PFSK-1 (cell line): ENCODE data around the gene GUCY1A1.

Source experiments
- FOXP2 ChIP-seq: optimal IDR thresholded peaks from 2 replicates; pipeline ENCODE3; 2011; ENCODE audit warnings: borderline replicate concordance, control low read depth, inconsistent platforms; ENCODE audit not compliant: insufficient read depth; ENCODE audit errors: extremely low read length, extremely low read depth
- POLR2AphosphoS5 ChIP-seq: IDR thresholded peaks from 2 replicates; pipeline ENCODE4 v1.6.1; 2012; ENCODE audit warnings: low read depth, mild to moderate bottlenecking, control low read depth, low read length, moderate library complexity
- REST ChIP-seq, 2 experiments: IDR thresholded peaks; 2 replicates each; pipeline versions ENCODE4 v1.6.1 to v1.8.0; 2011 to 2012; ENCODE audit warnings: low read depth in 2 of 2, low read length in 2 of 2, control low read depth in 1 of 2, inconsistent platforms in 1 of 2, mild to moderate bottlenecking in 1 of 2, moderate library complexity in 1 of 2; ENCODE audit not compliant: insufficient read depth in 1 of 2
- SIN3A ChIP-seq: IDR thresholded peaks from 2 replicates; pipeline ENCODE4 v1.6.1; 2012; ENCODE audit warnings: mild to moderate bottlenecking, low read length, moderate library complexity, borderline replicate concordance; ENCODE audit not compliant: insufficient read depth
- TAF1 ChIP-seq: IDR thresholded peaks from 2 replicates; pipeline ENCODE4 v1.6.1; 2012; ENCODE audit warnings: low read length, control low read depth, borderline replicate concordance; ENCODE audit not compliant: insufficient read depth

Gene GUCY1A1

GRCh38 chr4:155639704-155640523 is 26.7 kb upstream of the GUCY1A1 start:
- no peak for TF ChIP-seq SIN3A
- no peak for TF ChIP-seq REST (IDR thresholded peaks at IDR 0.05; ENCODE audit: insufficient read depth in 1 of 2, low read depth in 2 of 2, low read length in 2 of 2)
- no peak for TF ChIP-seq POLR2AphosphoS5

GRCh38 chr4:155640751-155641150 is 25.9 kb upstream of the GUCY1A1 start:
- TF ChIP-seq TAF1 (no peak), REST (IDR thresholded peaks at IDR 0.05; ENCODE audit: insufficient read depth in 1 of 2, low read depth in 2 of 2, low read length in 2 of 2) (no peak), POLR2AphosphoS5 (no peak), SIN3A (no peak), FOXP2 (no peak)

DNA sequence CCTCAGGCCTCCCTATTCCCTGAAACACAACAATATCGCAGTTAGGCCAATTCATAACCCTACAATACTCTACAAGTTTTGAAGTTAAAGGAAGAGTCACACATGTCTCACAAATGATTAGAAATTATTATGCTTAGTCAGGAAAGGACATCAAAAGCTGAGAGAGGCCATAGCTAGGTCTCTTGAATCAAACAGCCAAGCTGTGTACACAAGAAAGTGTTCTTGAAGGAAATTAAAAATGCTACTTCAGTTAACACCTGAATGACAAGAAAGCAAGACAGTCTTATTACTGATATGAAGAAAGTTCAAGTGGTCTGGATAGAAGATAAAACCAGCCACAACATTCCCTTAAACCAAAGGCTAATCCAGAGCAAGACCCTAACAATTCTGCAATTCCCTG is 23.6 kb upstream of the GUCY1A1 start:
- TF ChIP-seq TAF1 (no peak), FOXP2 (no peak), SIN3A (no peak), POLR2AphosphoS5 (no peak), REST (IDR thresholded peaks at IDR 0.05; ENCODE audit: insufficient read depth in 1 of 2, low read depth in 2 of 2, low read length in 2 of 2) (no peak)

- TF ChIP-seq REST (IDR thresholded peaks at IDR 0.05; ENCODE audit: insufficient read depth in 1 of 2, low read depth in 2 of 2, low read length in 2 of 2) (no peak), FOXP2 (no peak), POLR2AphosphoS5 (no peak), TAF1 (no peak), SIN3A (no peak)
Observed at GRCh38 chr4:155646001-155646400, 20.6 kb upstream of the GUCY1A1 start.
